Measurements from ENCODE around the gene RPS21.

RPS21 gene

DNA sequence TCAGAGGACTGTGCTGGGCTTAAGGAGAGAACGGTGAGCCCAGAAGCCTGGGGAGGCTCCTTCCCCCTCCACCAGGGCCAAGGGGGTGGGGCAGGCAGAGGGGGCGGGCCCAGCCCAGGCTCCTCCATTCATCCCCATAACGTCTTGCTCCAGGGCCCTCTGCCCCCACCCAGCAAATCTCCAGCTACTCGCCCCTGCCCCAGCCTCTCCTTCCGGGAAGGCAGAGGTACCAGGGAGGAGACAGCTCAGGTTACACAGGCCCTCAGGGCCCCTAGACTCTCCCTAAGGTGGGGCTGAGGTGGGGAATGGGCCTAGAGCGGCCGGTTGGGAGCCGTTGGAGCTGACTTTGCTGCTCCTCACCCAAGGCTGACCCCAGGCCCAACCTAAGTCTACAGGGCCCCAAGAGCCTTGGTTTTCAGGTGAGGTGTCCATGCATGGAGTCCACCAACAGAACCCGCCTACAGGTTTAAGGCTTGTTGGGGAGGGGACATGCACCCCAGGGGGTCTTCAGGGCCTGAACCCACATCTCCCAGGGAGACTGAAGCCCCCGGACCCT, 21.0 kb upstream of the RPS21 start:
- H3K79me2 ChIP-seq (ENCODE audit: control insufficient read depth, low read length), result peaks cover 22% of the 10 kb centered on the region
- H3F3A ChIP-seq (ENCODE audit: control insufficient read depth, insufficient read depth), result peaks cover 9% of the 10 kb centered on the region; the same call in 1 of the 2 replicates
- peaks cover 6% of the 10 kb centered on the region; the same call in 1 of the 2 replicates for H4K20me1 ChIP-seq (ENCODE audit: control insufficient read depth, insufficient read depth, low read depth, low read length)
- 0 out of 2 replicates have a peak overlapping the region, but pooled peaks have one; percentile 22 for H3K27ac ChIP-seq (ENCODE audit: low read depth, low read length)
- no peaks in the 10 kb centered on the region for H3K9me3 ChIP-seq (ENCODE audit: control insufficient read depth, insufficient read depth, low read length)
- H3K36me3 ChIP-seq (ENCODE audit: control insufficient read depth, low read length), result no peaks in the 10 kb centered on the region
- H3K4me2 ChIP-seq (ENCODE audit: low read length), result peak overlapping the region; percentile 92
- TF ChIP-seq, protein P1, sequence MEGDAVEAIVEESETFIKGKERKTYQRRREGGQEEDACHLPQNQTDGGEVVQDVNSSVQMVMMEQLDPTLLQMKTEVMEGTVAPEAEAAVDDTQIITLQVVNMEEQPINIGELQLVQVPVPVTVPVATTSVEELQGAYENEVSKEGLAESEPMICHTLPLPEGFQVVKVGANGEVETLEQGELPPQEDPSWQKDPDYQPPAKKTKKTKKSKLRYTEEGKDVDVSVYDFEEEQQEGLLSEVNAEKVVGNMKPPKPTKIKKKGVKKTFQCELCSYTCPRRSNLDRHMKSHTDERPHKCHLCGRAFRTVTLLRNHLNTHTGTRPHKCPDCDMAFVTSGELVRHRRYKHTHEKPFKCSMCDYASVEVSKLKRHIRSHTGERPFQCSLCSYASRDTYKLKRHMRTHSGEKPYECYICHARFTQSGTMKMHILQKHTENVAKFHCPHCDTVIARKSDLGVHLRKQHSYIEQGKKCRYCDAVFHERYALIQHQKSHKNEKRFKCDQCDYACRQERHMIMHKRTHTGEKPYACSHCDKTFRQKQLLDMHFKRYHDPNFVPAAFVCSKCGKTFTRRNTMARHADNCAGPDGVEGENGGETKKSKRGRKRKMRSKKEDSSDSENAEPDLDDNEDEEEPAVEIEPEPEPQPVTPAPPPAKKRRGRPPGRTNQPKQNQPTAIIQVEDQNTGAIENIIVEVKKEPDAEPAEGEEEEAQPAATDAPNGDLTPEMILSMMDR (IDR thresholded peaks at IDR 0.05; ENCODE audit: low read depth, low read length, poor library complexity, severe bottlenecking), result no peak
- no peak for TF ChIP-seq EZH2phosphoT487 (IDR thresholded peaks at IDR 0.05; ENCODE audit: borderline replicate concordance, low read length)
- peaks cover 34% of the 10 kb centered on the region for H3K27me3 ChIP-seq (ENCODE audit: control insufficient read depth, low read length)
- peaks cover 38% of the 10 kb centered on the region for H3K4me1 ChIP-seq (ENCODE audit: control insufficient read depth, low read length)
- peak overlapping the region; percentile 84 for H3K4me3 ChIP-seq (ENCODE audit: low read length)
- no peaks in the 10 kb centered on the region for H3K9me2 ChIP-seq (replicated peaks; ENCODE audit: control insufficient read depth, low read length)

GRCh38 chr20:62366370-62367135, 20.4 kb upstream of the RPS21 start:
- Histone ChIP-seq H4K20me1 (ENCODE audit: control insufficient read depth, insufficient read depth, low read depth, low read length) (peaks cover 6% of the 10 kb centered on the region; the same call in 1 of the 2 replicates), H3K36me3 (ENCODE audit: control insufficient read depth, low read length) (no peaks in the 10 kb centered on the region), H3F3A (ENCODE audit: control insufficient read depth, insufficient read depth) (peaks cover 9% of the 10 kb centered on the region; the same call in 1 of the 2 replicates), H3K9me2 (replicated peaks; ENCODE audit: control insufficient read depth, low read length) (no peaks in the 10 kb centered on the region), H3K79me2 (ENCODE audit: control insufficient read depth, low read length) (peaks cover 22% of the 10 kb centered on the region), H3K4me2 (ENCODE audit: low read length) (peak overlapping the region; percentile 92), H3K27me3 (ENCODE audit: control insufficient read depth, low read length) (peaks cover 34% of the 10 kb centered on the region), H3K9me3 (ENCODE audit: control insufficient read depth, insufficient read depth, low read length) (no peaks in the 10 kb centered on the region), H3K4me3 (ENCODE audit: low read length) (peak overlapping the region; percentile 84), H3K4me1 (ENCODE audit: control insufficient read depth, low read length) (peaks cover 38% of the 10 kb centered on the region), H3K27ac (ENCODE audit: low read depth, low read length) (0 out of 2 replicates have a peak overlapping the region, but pooled peaks have one; percentile 22)
- TF ChIP-seq, protein P1 (IDR thresholded peaks at IDR 0.05; ENCODE audit: low read depth, low read length, poor library complexity, severe bottlenecking), result no peak
- no peak for TF ChIP-seq EZH2phosphoT487 (IDR thresholded peaks at IDR 0.05; ENCODE audit: borderline replicate concordance, low read length)

DNA sequence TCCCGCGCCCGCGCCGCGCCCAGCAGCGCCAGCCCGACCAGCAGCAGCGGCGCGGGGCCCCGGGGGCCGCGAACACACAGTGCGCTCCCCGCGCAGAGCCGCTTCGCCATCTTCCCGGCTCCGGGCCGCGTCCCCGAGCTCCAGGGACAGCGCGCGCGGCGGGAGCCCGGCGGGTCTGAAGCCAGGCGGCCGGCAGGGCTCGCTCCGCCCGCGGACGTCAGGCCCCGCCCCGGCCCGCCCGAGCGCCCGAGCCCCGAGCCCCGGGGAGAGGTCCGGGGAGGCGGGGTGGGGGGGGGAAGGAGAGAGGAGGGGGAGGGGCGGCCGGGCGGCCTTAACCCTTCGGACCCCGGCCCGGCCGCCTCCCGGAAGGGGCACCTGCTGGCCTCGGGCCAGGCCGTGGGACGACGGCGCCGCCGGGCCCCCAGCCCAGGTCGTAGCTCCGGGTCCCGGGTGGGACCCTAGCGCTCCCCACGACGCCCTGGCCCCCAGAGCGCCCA, 19.7 kb upstream of the RPS21 start, which contains the start of gene LAMA5:
Gene LAMA5 (minus strand): TSS at position 177 of the 497 bp plus-strand sequence. CDS start 67 bp downstream, at position 110.
- Histone ChIP-seq H3K9me2 (replicated peaks; ENCODE audit: control insufficient read depth, low read length) (no peaks in the 10 kb centered on the region), H3F3A (ENCODE audit: control insufficient read depth, insufficient read depth) (peaks cover 9% of the 10 kb centered on the region; the same call in 1 of the 2 replicates), H3K79me2 (ENCODE audit: control insufficient read depth, low read length) (peaks cover 22% of the 10 kb centered on the region), H3K4me2 (ENCODE audit: low read length) (peak within 1 kb of the TSS; percentile 94), H3K27me3 (ENCODE audit: control insufficient read depth, low read length) (peaks cover 34% of the 10 kb centered on the region), H4K20me1 (ENCODE audit: control insufficient read depth, insufficient read depth, low read depth, low read length) (peaks cover 6% of the 10 kb centered on the region; the same call in 1 of the 2 replicates), H3K4me3 (ENCODE audit: low read length) (peak within 1 kb of the TSS; percentile 84), H3K4me1 (ENCODE audit: control insufficient read depth, low read length) (peaks cover 38% of the 10 kb centered on the region), H3K36me3 (ENCODE audit: control insufficient read depth, low read length) (no peaks in the 10 kb centered on the region), H3K9me3 (ENCODE audit: control insufficient read depth, insufficient read depth, low read length) (no peaks in the 10 kb centered on the region), H3K27ac (ENCODE audit: low read depth, low read length) (0 out of 2 replicates have a peak within 1 kb of the TSS, but pooled peaks have one; percentile 22)
- TF ChIP-seq, protein P1 (IDR thresholded peaks at IDR 0.05; ENCODE audit: low read depth, low read length, poor library complexity, severe bottlenecking), result no peak
- no peak for TF ChIP-seq EZH2phosphoT487 (IDR thresholded peaks at IDR 0.05; ENCODE audit: borderline replicate concordance, low read length)
